Upper lobe of right lung (tissue), 1 donor: ENCODE measurements around the gene RNF207. TPM values are rescaled to one million over a fixed set of nuclear protein-coding genes. Genes with fewer than 3 reads are reported as not detected.

Experiments
- ATAC-seq: fragments of 200-7000 bp; cut with Tn5 transposase; one replicate; pipeline ENCODE4 v1.9.1; 2020; ENCODE audit warnings: mild to moderate bottlenecking, moderate library complexity
- DNase-seq: peaks from one replicate; pipeline ENCODE4 v3.0.0-alpha.2; 2020
- H3K27ac ChIP-seq: fragments of 200-600 bp; one replicate; pipeline ENCODE4 v1.8.0; 2022
- H3K27me3 ChIP-seq: fragments of 200-600 bp; one replicate; pipeline ENCODE4 v1.8.0; 2022; ENCODE audit warnings: mild to moderate bottlenecking
- H3K36me3 ChIP-seq: fragments of 200-600 bp; one replicate; pipeline ENCODE4 v1.8.0; 2022
- H3K4me1 ChIP-seq: fragments of 200-600 bp; one replicate; pipeline ENCODE4 v1.8.0; 2022
- H3K4me3 ChIP-seq: fragments of 200-600 bp; one replicate; pipeline ENCODE4 v1.8.0; 2022; ENCODE audit warnings: mild to moderate bottlenecking
- H3K9me3 ChIP-seq: fragments of 200-600 bp; one replicate; pipeline ENCODE4 v1.8.0; 2022
- CTCF ChIP-seq: fragments of 200-600 bp; IDR thresholded peaks from one replicate; pipeline ENCODE4 v1.8.0; 2022; ENCODE audit warnings: antibody characterized with exemption
- intact Hi-C: fragments of 100-400 bp; cut with DNase I; formaldehyde crosslinking; loops from one replicate; pipeline ENCODE4 v1.11.0; 2022
- total RNA-seq: library from RNA; stranded (reverse); fragmentation: NEBNext Ultra II Directional; extraction: Animal tissue kit (Norgen Biotek cat#: 25700); gene quantifications from one replicate; pipeline ENCODE4 v1.2.1, GENCODE V29; 2021
- donor health status: DM: no; HTN: yes; CAD: no; lungs with severe emphysema.

RNF207 gene
- total RNA-seq, 1 donor from 2014 or later: 12.7 TPM

- no peak for TF ChIP-seq CTCF
- Histone ChIP-seq H3K9me3 (no peaks in the 10 kb centered on the region), H3K36me3 (peaks cover 39% of the 10 kb centered on the region), H3K4me3 (peak overlapping the region; percentile 78), H3K4me1 (peaks cover 11% of the 10 kb centered on the region), H3K27ac (peak overlapping the region; percentile 36), H3K27me3 (peaks cover 6% of the 10 kb centered on the region)
- DNase-seq: no peak
- intact Hi-C loops: no loop called here
- ATAC-seq: no peak
These were observed 28.8 kb downstream of the RNF207 start for GRCh38 chr1:6234502-6235295.

GRCh38 chr1:6235296-6235677 is 29.4 kb downstream of the RNF207 start:
- DNase-seq: peak; percentile 73
- Histone ChIP-seq H3K36me3 (peaks cover 33% of the 10 kb centered on the region), H3K4me3 (peak overlapping the region; percentile 78), H3K4me1 (peaks cover 11% of the 10 kb centered on the region), H3K9me3 (no peaks in the 10 kb centered on the region), H3K27ac (peak overlapping the region; percentile 36), H3K27me3 (peaks cover 12% of the 10 kb centered on the region)
- peak; percentile 8 for ATAC-seq
- intact Hi-C loops: no loop called here
- TF ChIP-seq CTCF: no peak

GRCh38 chr1:6237093-6237492 is 31.2 kb downstream of the RNF207 start:
- intact Hi-C loops: no loop called here
- no peaks in the 10 kb centered on the region for H3K9me3 ChIP-seq
- peaks cover 17% of the 10 kb centered on the region for H3K4me1 ChIP-seq
- no peak overlapping the region for H3K4me3 ChIP-seq
- DNase-seq (no peak), ATAC-seq (no peak)
- H3K36me3 ChIP-seq: peaks cover 17% of the 10 kb centered on the region
- H3K27ac ChIP-seq: no peak overlapping the region
- TF ChIP-seq CTCF: no peak
- peaks cover 30% of the 10 kb centered on the region for H3K27me3 ChIP-seq

- H3K27me3 ChIP-seq: peaks cover 49% of the 10 kb centered on the region
- H3K27ac ChIP-seq: no peak overlapping the region
- ATAC-seq (no peak), DNase-seq (no peak)
- H3K4me1 ChIP-seq: peaks cover 17% of the 10 kb centered on the region
- intact Hi-C loops: no loop called here
- no peaks in the 10 kb centered on the region for H3K9me3 ChIP-seq
- TF ChIP-seq CTCF: no peak
- no peak overlapping the region for H3K4me3 ChIP-seq
- no peaks in the 10 kb centered on the region for H3K36me3 ChIP-seq
These were observed 33.4 kb downstream of the RNF207 start for GRCh38 chr1:6239213-6239752.

GRCh38 chr1:6239950-6240768 is 34.2 kb downstream of the RNF207 start:
- peaks cover 9% of the 10 kb centered on the region for H3K4me1 ChIP-seq
- peaks cover 54% of the 10 kb centered on the region for H3K27me3 ChIP-seq
- ATAC-seq: no peak
- H3K27ac ChIP-seq: no peak overlapping the region
- TF ChIP-seq CTCF: no peak
- H3K9me3 ChIP-seq: no peaks in the 10 kb centered on the region
- H3K4me3 ChIP-seq: no peak overlapping the region
- no peak for DNase-seq
- no peaks in the 10 kb centered on the region for H3K36me3 ChIP-seq
- intact Hi-C loops: loop anchor here (10.0 kb wide), 2 partner anchors 105 to 165 kb away; no protein-coding TSS in a partner anchor
